OCI-LY1 (cell line): Measurements from ENCODE around the gene MAD2L1BP.

ENCODE experiments used
- H2AFZ ChIP-seq: fragments of 200-600 bp; sonication (generic), shearing (Covaris generic); 2 replicates; pipeline ENCODE4 v1.6.0; 2014; ENCODE audit warnings: antibody characterized with exemption, mild to moderate bottlenecking, low read length
- H3F3A ChIP-seq: fragments of 200-600 bp; sonication (generic), shearing (Covaris generic); 2 replicates; pipeline ENCODE4 v1.6.0; 2014; ENCODE audit warnings: mild to moderate bottlenecking, antibody characterized with exemption, low read length, moderate library complexity; ENCODE audit not compliant: insufficient read depth
- H3K27ac ChIP-seq: fragments of 200-600 bp; sonication (generic); 2 replicates; pipeline ENCODE4 v1.5.1; 2014; ENCODE audit warnings: low read length, mixed run types, mild to moderate bottlenecking, low read depth; ENCODE audit not compliant: poor library complexity, severe bottlenecking
- H3K27me3 ChIP-seq: fragments of 200-600 bp; sonication (generic); 2 replicates; pipeline ENCODE4 v1.6.0; 2014; ENCODE audit warnings: antibody characterized with exemption, mild to moderate bottlenecking, low read length, moderate library complexity; ENCODE audit not compliant: insufficient read depth
- H3K36me3 ChIP-seq: fragments of 200-600 bp; sonication (generic); 2 replicates; pipeline ENCODE4 v1.6.1; 2014; ENCODE audit warnings: mild to moderate bottlenecking, antibody characterized with exemption, low read length, moderate library complexity, mixed read lengths; ENCODE audit not compliant: insufficient read depth
- H3K4me1 ChIP-seq: fragments of 200-600 bp; sonication (generic); 2 replicates; pipeline ENCODE4 v1.5.1; 2014; ENCODE audit warnings: mild to moderate bottlenecking, low read length, moderate library complexity; ENCODE audit not compliant: insufficient read depth, severe bottlenecking
- H3K4me2 ChIP-seq: fragments of 200-600 bp; sonication (generic), shearing (Covaris generic); 2 replicates; pipeline ENCODE4 v1.6.1; 2014; ENCODE audit warnings: low read length
- H3K4me3 ChIP-seq: fragments of 200-600 bp; sonication (generic); 2 replicates; pipeline ENCODE4 v1.5.1; 2014; ENCODE audit warnings: low read length, low read depth, mild to moderate bottlenecking, mixed read lengths; ENCODE audit not compliant: poor library complexity, severe bottlenecking
- H3K79me2 ChIP-seq: fragments of 200-600 bp; shearing (Covaris generic); 2 replicates; pipeline ENCODE4 v1.6.1; 2016; ENCODE audit warnings: mixed run types, low read length, mixed read lengths; ENCODE audit not compliant: insufficient read depth
- H3K9ac ChIP-seq: fragments of 200-600 bp; sonication (generic), shearing (Covaris generic); 2 replicates; pipeline ENCODE4 v1.6.1; 2014; ENCODE audit warnings: mild to moderate bottlenecking, low read length, mixed read lengths
- H3K9me2 ChIP-seq: fragments of 200-600 bp; sonication (generic), shearing (Covaris generic); 2 replicates; pipeline ENCODE4 v1.6.1; 2014; ENCODE audit warnings: low read depth, mild to moderate bottlenecking, low read length, mixed read lengths
- H3K9me3 ChIP-seq: fragments of 200-600 bp; shearing (Covaris generic); 2 replicates; pipeline ENCODE4 v1.6.1; 2014; ENCODE audit warnings: low read length, mixed read lengths
- H4K20me1 ChIP-seq: fragments of 200-600 bp; sonication (generic), shearing (Covaris generic); 2 replicates; pipeline ENCODE4 v1.6.0; 2016; ENCODE audit warnings: mild to moderate bottlenecking, low read length; ENCODE audit not compliant: insufficient read depth
- CTCF ChIP-seq: fragments of 200-600 bp; sonication (generic), shearing (Covaris generic); IDR thresholded peaks from 2 replicates; pipeline ENCODE4 v1.5.1; 2017; ENCODE audit warnings: mild to moderate bottlenecking, antibody characterized with exemption, low read length, moderate library complexity, mixed read lengths
- EZH2 ChIP-seq: fragments of 200-600 bp; sonication (generic), shearing (Covaris generic); IDR thresholded peaks from 2 replicates; pipeline ENCODE4 v1.8.0; 2017; ENCODE audit warnings: borderline replicate concordance, mixed run types, mild to moderate bottlenecking, antibody characterized with exemption, low read length, moderate library complexity, mixed read lengths

The MAD2L1BP gene

GRCh38 chr6:43674921-43675320 lies 39.3 kb downstream of the MAD2L1BP start:
- no peaks in the 10 kb centered on the region for H3K27me3 ChIP-seq
- H3K4me1 ChIP-seq: no peaks in the 10 kb centered on the region
- no peak overlapping the region for H2AFZ ChIP-seq
- no peak for TF ChIP-seq EZH2
- TF ChIP-seq CTCF: no peak
- no peaks in the 10 kb centered on the region for H3K9me2 ChIP-seq
- no peak overlapping the region for H3K9ac ChIP-seq
- H3K79me2 ChIP-seq: no peaks in the 10 kb centered on the region
- H3K36me3 ChIP-seq: peaks cover 87% of the 10 kb centered on the region
- H4K20me1 ChIP-seq: no peaks in the 10 kb centered on the region
- no peak overlapping the region for H3K4me2 ChIP-seq
- no peaks in the 10 kb centered on the region for H3K9me3 ChIP-seq
- no peak overlapping the region for H3K27ac ChIP-seq
- H3K4me3 ChIP-seq: no peak overlapping the region
- H3F3A ChIP-seq: no peaks in the 10 kb centered on the region

GRCh38 chr6:43676962-43677606 lies 41.4 kb downstream of the MAD2L1BP start:
- Histone ChIP-seq H3K4me2 (no peak overlapping the region), H3K27me3 (no peaks in the 10 kb centered on the region), H3K36me3 (peaks cover 90% of the 10 kb centered on the region), H3K9ac (no peak overlapping the region), H3K9me3 (no peaks in the 10 kb centered on the region), H3F3A (no peaks in the 10 kb centered on the region), H2AFZ (no peak overlapping the region), H3K4me3 (no peak overlapping the region), H3K27ac (no peak overlapping the region), H3K9me2 (no peaks in the 10 kb centered on the region), H3K4me1 (no peaks in the 10 kb centered on the region), H3K79me2 (no peaks in the 10 kb centered on the region), H4K20me1 (no peaks in the 10 kb centered on the region)
- TF ChIP-seq CTCF (no peak), EZH2 (no peak)

- peaks cover 90% of the 10 kb centered on the region for H3K36me3 ChIP-seq
- no peak overlapping the region for H3K4me3 ChIP-seq
Measured at GRCh38 chr6:43677759-43678158, 42.1 kb downstream of the MAD2L1BP start.

More at GRCh38 chr6:43677759-43678158, 42.1 kb downstream of the MAD2L1BP start:
- Histone ChIP-seq H3K79me2 (peaks cover 5% of the 10 kb centered on the region; the same call in 1 of the 2 replicates), H3K9me2 (no peaks in the 10 kb centered on the region), H3K4me2 (no peak overlapping the region), H3F3A (no peaks in the 10 kb centered on the region), H3K9ac (no peak overlapping the region), H3K9me3 (no peaks in the 10 kb centered on the region), H3K4me1 (no peaks in the 10 kb centered on the region), H2AFZ (no peak overlapping the region), H3K27me3 (no peaks in the 10 kb centered on the region), H4K20me1 (no peaks in the 10 kb centered on the region), H3K27ac (no peak overlapping the region)
- TF ChIP-seq CTCF: no peak
- TF ChIP-seq EZH2: no peak
